Spinal cord (tissue), 10 donors: ENCODE results near the gene TSKU. TPM values are rescaled to one million over a fixed set of nuclear protein-coding genes. Genes with fewer than 3 reads are reported as not detected.
A peak's percentile ranks its signal among the peaks of the same experiment; 100 is the strongest.
"Not testable (repeated sequence)": the region's sequence is repeated elsewhere in the genome, so short reads cannot be mapped to it uniquely, and the experiment has no call there.

Experiments
- DNase-seq, 6 donors: peaks; one replicate each; pipeline versions ENCODE4 v3.0.0 to v3.0.0-alpha.2; 2013 to 2015; ENCODE audit warnings: low spot score in 6 of 6, low read depth in 4 of 6
- H3K27ac ChIP-seq: one replicate; pipeline ENCODE4 v1.5.1; 2013; ENCODE audit warnings: low read depth, low read length, control low read depth
- H3K27me3 ChIP-seq: one replicate; pipeline ENCODE4 v1.6.1; 2013; ENCODE audit warnings: low read length; ENCODE audit not compliant: control insufficient read depth, insufficient read depth
- H3K36me3 ChIP-seq: one replicate; pipeline ENCODE4 v1.6.1; 2013; ENCODE audit warnings: low read length; ENCODE audit not compliant: control insufficient read depth, insufficient read depth
- H3K4me1 ChIP-seq: one replicate; pipeline ENCODE4 v1.6.1; 2013; ENCODE audit warnings: low read length; ENCODE audit not compliant: control insufficient read depth, insufficient read depth
- H3K4me3 ChIP-seq: one replicate; pipeline ENCODE4 v1.5.1; 2013; ENCODE audit warnings: low read depth, low read length, control low read depth
- H3K9me3 ChIP-seq: one replicate; pipeline ENCODE4 v1.6.1; 2013; ENCODE audit warnings: low read length; ENCODE audit not compliant: control insufficient read depth, insufficient read depth
- WGBS: methylation state at CpG from one replicate; pipeline ENCODE4 v1.1.5; 2013; ENCODE audit warnings: missing lambda C conversion rate; ENCODE audit not compliant: insufficient coverage; 5-methylcytosine and 5-hydroxymethylcytosine counted together
- polyA plus RNA-seq, 2 donors: library from polyadenylated mRNA; unstranded; fragments of 120-200 nt; gene quantifications; one replicate each; pipeline ENCODE4 v1.2.1, GENCODE V29; 2013; ENCODE audit not compliant: insufficient read length in 2 of 2
- total RNA-seq, 2 donors: library from RNA; depleted of rRNA in 1 of 2; stranded (reverse); fragments of 120-200 nt in 1 of 2; fragments of >200 nt in 1 of 2; gene quantifications; one replicate each; pipeline versions ENCODE4 v1.2.3 to v1.2.4, GENCODE V29; 2013 to 2014
- donor health status: healthy.

TSKU gene
- total and polyA plus RNA-seq, 4 donors, result 7.9 to 30.9 (median 24.9) TPM

DNA sequence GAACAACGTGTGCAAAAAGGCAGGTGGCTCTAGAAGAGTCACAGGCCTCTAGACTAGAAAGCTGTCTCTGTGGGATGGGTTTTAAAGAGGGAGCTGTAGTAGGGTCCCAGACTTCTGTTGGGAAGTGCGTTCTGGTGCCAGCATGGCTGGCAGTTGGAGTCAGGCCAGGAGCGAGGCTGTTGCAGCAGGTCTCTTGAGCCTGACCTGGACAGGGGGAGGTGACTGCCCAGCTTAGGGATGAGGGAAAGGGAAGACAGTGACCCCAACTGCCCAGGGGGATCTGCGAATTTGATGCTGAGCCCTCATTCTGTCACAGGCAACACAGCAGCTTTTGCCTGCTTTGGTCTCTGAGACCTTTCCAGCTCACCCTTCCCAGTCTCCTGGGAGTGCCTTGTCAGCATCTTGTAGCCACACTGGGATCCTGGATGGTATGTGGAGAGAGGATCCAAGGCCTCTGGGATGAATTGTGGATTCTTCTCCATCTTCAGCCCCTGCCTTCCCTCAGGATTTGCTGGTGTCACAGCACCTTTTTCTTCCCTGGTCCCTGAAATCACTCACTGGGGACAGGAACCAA is 3.4 kb downstream of the TSKU start:
- Histone ChIP-seq H3K4me1 (peaks cover 60% of the 10 kb centered on the region), H3K27ac (no peak overlapping the region), H3K4me3 (no peak overlapping the region)

DNA sequence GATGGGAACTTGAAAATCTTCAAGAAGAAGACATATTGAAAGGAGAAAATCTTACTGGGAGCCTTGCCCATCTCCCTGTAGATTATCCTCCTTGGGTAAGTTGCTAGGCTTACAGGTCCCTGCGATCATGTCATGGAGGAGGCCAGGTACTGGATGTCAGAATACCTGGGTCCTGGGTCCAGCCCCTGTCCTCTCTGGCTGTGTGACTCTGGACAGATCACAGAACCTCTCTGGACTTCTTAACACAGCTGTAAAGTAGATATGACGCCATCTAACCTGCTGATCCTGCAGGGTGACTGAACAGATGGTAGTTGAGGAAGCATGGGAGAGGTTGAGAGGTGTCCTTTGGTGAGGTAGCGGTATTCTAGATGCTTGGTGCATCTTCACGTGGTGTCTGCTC is 4.1 kb downstream of the TSKU start:
- Histone ChIP-seq H3K27ac (no peak overlapping the region), H3K4me3 (no peak overlapping the region), H3K9me3 (peaks cover 2% of the 10 kb centered on the region), H3K36me3 (peaks cover 5% of the 10 kb centered on the region), H3K27me3 (no peaks in the 10 kb centered on the region), H3K4me1 (peaks cover 53% of the 10 kb centered on the region)
- no peak for DNase-seq
- 91% methylated on average over 4 of the region's 4 CpGs for WGBS

More for the DNA sequence above, 3.4 kb downstream of the TSKU start:
- H3K9me3 ChIP-seq, result peaks cover 2% of the 10 kb centered on the region
- DNase-seq, result no peak
- H3K36me3 ChIP-seq, result peaks cover 5% of the 10 kb centered on the region
- H3K27me3 ChIP-seq, result no peaks in the 10 kb centered on the region
- 47% methylated on average over 3 of the region's 4 CpGs for WGBS

DNA sequence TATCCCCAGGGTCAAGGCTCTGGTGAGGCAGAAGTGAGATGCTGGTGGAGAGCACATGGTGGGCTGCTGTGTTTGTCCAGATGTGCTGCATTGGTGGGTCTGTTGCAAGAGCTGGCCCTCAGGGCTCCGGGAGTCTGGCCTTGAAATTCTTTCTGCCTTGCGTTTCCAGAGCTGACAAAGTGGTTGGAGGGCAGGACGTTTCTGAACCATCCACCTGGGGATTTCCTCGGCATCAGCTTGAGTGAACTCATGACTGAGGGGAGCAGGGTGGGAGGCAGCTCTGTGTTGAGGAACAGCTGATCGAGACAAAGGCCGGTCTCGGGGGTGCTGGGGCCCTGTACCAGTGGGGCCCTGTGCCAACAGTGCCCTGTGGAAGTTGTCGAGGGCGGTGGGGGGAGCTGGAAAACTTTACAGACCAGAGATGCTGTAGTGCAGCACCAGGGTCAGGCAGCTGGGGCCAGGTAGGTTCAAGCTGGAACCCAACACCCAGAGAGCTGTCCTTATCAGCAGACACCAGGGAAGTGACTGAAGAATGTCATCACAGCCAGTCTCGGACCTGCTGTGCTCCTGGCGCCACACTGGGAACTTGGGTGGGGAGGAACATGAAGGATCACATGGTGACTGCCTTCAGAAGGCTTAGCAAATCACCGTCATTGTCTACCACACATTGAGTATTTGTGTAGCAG is 4.9 kb downstream of the TSKU start:
- Histone ChIP-seq H3K4me3 (no peak overlapping the region), H3K27ac (peak overlapping the region; percentile 57), H3K4me1 (peaks cover 52% of the 10 kb centered on the region), H3K27me3 (no peaks in the 10 kb centered on the region), H3K9me3 (peaks cover 2% of the 10 kb centered on the region), H3K36me3 (peaks cover 5% of the 10 kb centered on the region)
- no peak for DNase-seq
- 48% methylated on average over 10 of the region's 12 CpGs for WGBS

DNA sequence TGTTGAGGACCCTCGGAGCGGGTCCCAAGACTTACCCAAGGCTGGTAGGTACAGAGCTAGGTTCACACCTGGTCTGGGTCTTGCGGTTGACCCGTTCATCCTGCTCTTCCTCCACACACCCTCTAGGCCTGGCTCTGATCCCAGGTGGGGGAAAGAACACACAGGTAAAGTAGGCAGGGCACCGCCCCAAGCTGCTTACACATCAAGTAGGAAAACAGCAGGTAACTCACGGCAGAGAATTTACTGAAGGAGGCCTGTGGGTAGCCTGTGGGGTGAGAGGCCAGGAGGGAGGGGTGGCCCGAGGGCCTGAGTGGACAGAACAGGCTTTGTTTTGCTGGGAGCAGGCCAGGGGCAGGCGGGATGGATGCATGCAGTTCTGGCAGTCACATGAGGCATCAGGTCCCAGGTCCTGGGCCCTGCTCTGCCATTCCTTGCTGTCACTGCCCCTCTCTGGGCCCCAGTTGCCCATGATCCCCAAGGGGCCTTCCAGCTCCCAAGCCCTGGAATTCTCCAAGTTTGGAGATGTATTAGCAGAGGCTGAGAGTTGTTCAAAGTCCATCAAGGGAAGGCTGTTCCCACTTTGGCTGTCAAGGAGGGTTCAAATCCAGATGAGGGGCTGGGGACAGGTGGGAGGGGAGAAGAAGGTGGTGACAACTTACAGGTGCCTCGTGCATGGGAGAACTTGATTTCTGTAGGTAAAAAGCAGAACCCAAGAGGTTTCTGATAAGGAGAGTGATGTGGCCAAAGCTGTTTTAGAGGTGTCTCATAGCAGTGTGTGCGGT is 5.7 kb downstream of the TSKU start:
- DNase-seq, result no peak

DNA sequence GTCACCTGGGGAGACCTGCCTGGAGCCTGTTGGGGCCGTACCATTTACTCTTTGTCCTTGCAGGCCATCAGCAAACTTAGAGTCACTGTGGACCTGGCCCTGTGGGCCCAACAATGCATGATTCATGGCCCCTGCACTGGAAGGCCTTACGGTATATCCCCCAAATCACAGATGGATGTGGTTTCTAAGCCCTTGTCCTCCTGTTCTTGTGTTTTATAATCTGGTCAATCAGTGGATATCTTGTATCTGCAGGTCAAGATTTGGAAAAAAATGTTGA is 6.2 kb downstream of the TSKU start:
- no peak for DNase-seq

More for the DNA sequence above, 5.7 kb downstream of the TSKU start:
- H3K27ac ChIP-seq, result peak overlapping the region; percentile 57
- peaks cover 60% of the 10 kb centered on the region for H3K4me1 ChIP-seq
- peaks cover 2% of the 10 kb centered on the region for H3K9me3 ChIP-seq
- H3K36me3 ChIP-seq, result peaks cover 5% of the 10 kb centered on the region
- WGBS, result 63% methylated on average over 6 of the region's 10 CpGs
- no peaks in the 10 kb centered on the region for H3K27me3 ChIP-seq
- no peak overlapping the region for H3K4me3 ChIP-seq

DNA sequence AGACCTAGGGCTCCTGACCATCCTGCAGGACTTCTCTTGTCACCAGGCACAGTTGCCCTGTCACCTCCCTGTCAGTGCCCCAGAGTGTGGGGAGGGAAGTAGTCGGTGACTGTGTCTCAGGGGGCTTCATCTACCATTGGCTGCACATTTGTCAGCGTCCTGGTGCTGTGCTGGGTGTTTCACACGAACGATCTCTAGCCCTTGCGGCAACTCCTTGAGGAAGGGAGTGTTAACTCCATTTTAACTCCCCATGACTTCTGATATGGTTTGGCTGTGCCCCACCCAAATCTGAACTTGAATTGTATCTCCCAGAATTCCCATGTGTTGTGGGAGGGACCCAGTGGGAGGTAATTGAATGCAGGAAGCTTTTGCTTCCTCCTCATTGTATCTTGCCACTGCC is 7.1 kb downstream of the TSKU start:
- Histone ChIP-seq H3K4me1 (peaks cover 52% of the 10 kb centered on the region), H3K36me3 (peaks cover 5% of the 10 kb centered on the region), H3K4me3 (no peak overlapping the region), H3K9me3 (peaks cover 2% of the 10 kb centered on the region), H3K27ac (no peak overlapping the region), H3K27me3 (no peaks in the 10 kb centered on the region)
- WGBS, result no CpG with 5 or more reads among the region's 5 CpGs
- DNase-seq, result no peak

More for the DNA sequence above, 6.2 kb downstream of the TSKU start:
- H3K36me3 ChIP-seq, result peaks cover 5% of the 10 kb centered on the region
- H3K4me3 ChIP-seq, result no peak overlapping the region
- H3K4me1 ChIP-seq, result peaks cover 60% of the 10 kb centered on the region
- H3K27ac ChIP-seq, result no peak overlapping the region
- no peaks in the 10 kb centered on the region for H3K27me3 ChIP-seq
- WGBS, result 96% methylated on average over 2 of the region's 2 CpGs
- H3K9me3 ChIP-seq, result peaks cover 2% of the 10 kb centered on the region

DNA sequence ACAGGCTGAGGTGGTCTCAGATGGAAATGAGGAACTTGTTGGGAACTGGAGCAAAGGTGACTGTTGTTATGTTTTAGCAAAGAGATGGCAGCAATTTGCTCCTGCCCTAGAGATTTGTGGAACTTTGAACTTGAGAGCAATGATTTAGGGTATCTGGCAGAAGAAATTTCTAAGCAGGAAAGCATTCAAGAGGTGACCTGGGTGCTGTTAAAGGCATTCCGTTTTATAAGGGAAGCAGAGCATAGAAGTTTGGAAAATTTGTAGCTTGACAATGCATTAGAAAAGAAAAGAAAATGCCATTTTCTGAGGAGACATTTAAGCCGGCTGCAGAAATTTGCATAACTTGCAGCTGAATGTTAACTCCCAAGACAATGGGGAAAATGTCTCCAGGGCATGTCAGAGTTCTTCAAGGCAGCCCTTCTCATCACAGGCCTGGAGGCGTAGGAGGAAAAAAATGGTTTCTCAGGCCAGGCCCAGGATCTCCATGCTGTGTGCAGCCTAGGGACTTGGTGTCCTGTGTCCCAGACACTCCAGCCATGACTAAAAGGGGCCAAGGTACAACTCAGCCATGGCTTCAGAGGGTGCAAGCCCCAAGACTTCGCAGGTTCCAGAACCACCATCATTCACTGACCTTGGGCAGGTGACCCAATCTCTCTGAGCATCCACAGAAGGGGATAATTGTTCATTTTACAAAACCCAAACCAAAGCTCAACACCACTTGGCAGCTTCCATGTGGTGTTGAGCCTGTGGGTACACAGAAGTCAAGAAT is 8.0 kb downstream of the TSKU start:
- DNase-seq, H3K9me3 ChIP-seq, H3K27ac ChIP-seq, H3K4me3 ChIP-seq, H3K27me3 ChIP-seq: not testable (repeated sequence)
- WGBS, result 94% methylated on average over 4 of the region's 4 CpGs
- Histone ChIP-seq H3K4me1 (peaks cover 44% of the 10 kb centered on the region), H3K36me3 (peaks cover 14% of the 10 kb centered on the region)

DNA sequence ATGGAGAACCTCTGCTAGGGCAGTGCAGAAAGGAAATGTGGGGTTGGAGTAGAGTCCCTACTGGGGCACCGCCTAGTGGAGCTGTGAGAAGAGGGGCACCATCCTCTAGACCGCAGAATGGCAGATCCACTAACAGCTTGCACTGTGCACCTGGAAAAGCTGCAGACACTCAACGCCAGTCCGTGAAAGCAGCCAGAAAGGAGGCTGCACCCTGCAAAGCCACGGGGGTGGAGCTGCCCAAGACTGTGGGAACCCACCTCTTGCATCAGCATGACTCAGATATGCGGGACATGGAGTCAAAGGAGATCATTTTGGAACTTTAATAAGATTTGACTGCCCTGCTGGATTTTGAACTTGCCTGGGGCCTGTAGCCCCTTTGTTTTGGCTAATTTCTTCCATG is 8.7 kb downstream of the TSKU start:
- H3K36me3 ChIP-seq, result peaks cover 21% of the 10 kb centered on the region
- peaks cover 2% of the 10 kb centered on the region for H3K9me3 ChIP-seq
- WGBS, result 80% methylated on average over 6 of the region's 6 CpGs

DNA sequence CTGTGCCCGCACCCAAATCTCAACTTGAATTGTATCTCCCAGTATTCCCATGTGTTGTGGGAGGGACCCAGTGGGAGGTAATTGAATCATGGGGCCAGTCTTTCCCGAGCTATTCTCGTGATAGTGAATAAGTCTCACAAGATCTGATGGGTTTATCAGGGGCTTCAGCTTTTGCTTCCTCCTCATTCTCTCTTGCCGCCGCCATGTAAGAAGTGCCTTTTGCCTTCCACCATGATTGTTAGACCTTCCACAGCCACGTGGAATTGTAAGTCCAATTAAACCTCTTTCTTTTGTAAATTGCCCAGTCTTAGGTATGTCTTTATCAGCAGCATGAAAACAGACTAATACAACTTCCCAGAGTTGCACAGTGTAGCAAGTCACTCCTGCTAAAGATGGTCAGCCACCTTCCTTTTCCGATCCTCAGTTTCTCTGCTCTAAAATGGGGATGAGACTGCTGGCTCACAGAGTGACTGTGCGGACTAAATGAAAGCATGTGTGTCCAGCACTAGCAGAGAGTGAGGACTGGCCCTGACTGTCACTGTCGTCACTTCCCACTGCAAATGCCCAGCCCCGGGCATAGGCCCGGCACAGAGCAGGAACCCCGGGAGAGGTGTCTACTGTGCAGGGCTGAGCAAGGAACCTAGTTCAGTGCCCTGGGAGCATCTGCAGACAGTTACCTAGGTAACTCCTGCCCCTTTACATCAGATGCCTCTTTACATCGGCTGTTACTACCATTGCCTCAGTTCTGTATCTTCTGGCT is 9.5 kb downstream of the TSKU start:
- no peak overlapping the region for H3K4me3 ChIP-seq
- H3K27me3 ChIP-seq, result no peaks in the 10 kb centered on the region
- H3K9me3 ChIP-seq, result peaks cover 2% of the 10 kb centered on the region
- no peak overlapping the region for H3K27ac ChIP-seq
- peaks cover 33% of the 10 kb centered on the region for H3K4me1 ChIP-seq
- 78% methylated on average over 7 of the region's 13 CpGs for WGBS
- DNase-seq, result no peak
- peaks cover 26% of the 10 kb centered on the region for H3K36me3 ChIP-seq

More for the DNA sequence above, 8.7 kb downstream of the TSKU start:
- Histone ChIP-seq H3K27me3 (no peaks in the 10 kb centered on the region), H3K4me1 (peaks cover 37% of the 10 kb centered on the region), H3K27ac (no peak overlapping the region), H3K4me3 (no peak overlapping the region)
- no peak for DNase-seq
